Caco-2 (cell line): ENCODE data around the gene S100A16. TPM values are rescaled to one million over a fixed set of nuclear protein-coding genes. Genes with fewer than 3 reads are reported as not detected.

ENCODE experiments used
- BruUV-seq: library from RNA; stranded (reverse); fragments of 400-500 nt; replicated peaks from 2 replicates; lab custom pipeline; 2021; lab: Mats Ljungman, UMichigan
- CTCF ChIA-PET: fragments of 300-600 bp; sonication (Branson Sonifier 250); formaldehyde crosslinking; loops from one replicate; lab custom pipeline; 2022; ENCODE audit warnings: antibody characterized with exemption; lab: Charles Lee
- POLR2A ChIA-PET: fragments of 300-600 bp; sonication (Branson Sonifier 250); formaldehyde crosslinking; loops from one replicate; lab custom pipeline; 2022; ENCODE audit warnings: antibody characterized with exemption; lab: Charles Lee
- DNase-seq, 2 experiments: peaks; one replicate each; pipeline versions ENCODE4 v3.0.0 to v3.0.0-alpha.2; 2020 to 2022
- H3K27me3 ChIP-seq: replicated peaks from 2 replicates; pipeline ENCODE4 v1.6.0; 2011; ENCODE audit warnings: low read length; ENCODE audit not compliant: control insufficient read depth, insufficient read depth
- H3K36me3 ChIP-seq: 2 replicates; pipeline ENCODE4 v1.5.1; 2011; ENCODE audit warnings: low read length; ENCODE audit not compliant: control insufficient read depth, insufficient read depth
- H3K4me1 ChIP-seq: fragments of 250-450 bp; sonication (Bioruptor Pico); 2 replicates; pipeline ENCODE4 v1.5.1; 2020; ENCODE audit warnings: mild to moderate bottlenecking
- H3K4me3 ChIP-seq: 2 replicates; pipeline ENCODE4 v1.5.1; 2011; ENCODE audit warnings: low read depth, mild to moderate bottlenecking, control low read depth, low read length
- H3K9me3 ChIP-seq: fragments of 250-450 bp; sonication (Bioruptor Pico); 2 replicates; pipeline ENCODE4 v1.5.1; 2020; ENCODE audit warnings: mild to moderate bottlenecking, moderate library complexity
- H3K27ac Mint-ChIP-seq: one replicate; pipeline ENCODE4 v1.8.0; 2022; ENCODE audit warnings: mixed read lengths; ENCODE audit not compliant: unreplicated experiment
- H3K27me3 Mint-ChIP-seq: one replicate; pipeline ENCODE4 v1.8.0; 2022; ENCODE audit warnings: mixed read lengths; ENCODE audit not compliant: insufficient read depth, unreplicated experiment
- H3K36me3 Mint-ChIP-seq: one replicate; pipeline ENCODE4 v1.8.0; 2022; ENCODE audit warnings: mild to moderate bottlenecking, mixed read lengths; ENCODE audit not compliant: insufficient read depth, unreplicated experiment
- H3K4me1 Mint-ChIP-seq: one replicate; pipeline ENCODE4 v1.8.0; 2022; ENCODE audit warnings: low read depth, mixed read lengths; ENCODE audit not compliant: unreplicated experiment
- H3K4me3 Mint-ChIP-seq: one replicate; pipeline ENCODE4 v1.8.0; 2022; ENCODE audit warnings: mild to moderate bottlenecking, moderate library complexity, mixed read lengths; ENCODE audit not compliant: unreplicated experiment
- H3K9me3 Mint-ChIP-seq: one replicate; pipeline ENCODE4 v1.8.0; 2022; ENCODE audit warnings: mixed read lengths; ENCODE audit not compliant: unreplicated experiment
- intact Hi-C: fragments of 100-400 bp; cut with micrococcal nuclease; formaldehyde crosslinking; loops from one replicate; pipeline ENCODE4 v1.10.0; 2022; ENCODE audit not compliant: unreplicated experiment
- total RNA-seq: library from RNA; stranded (reverse); gene quantifications from 2 replicates; pipeline ENCODE4 v1.2.3, GENCODE V29; 2022
- TF ChIP-seq, protein P1 (sequence below), 2 experiments: fragments of 200-600 bp in 1 of 2; IDR thresholded peaks; 1 replicate in 1 of 2; 2 replicates in 1 of 2; pipeline versions ENCODE4 v1.5.1 to v1.8.0; 2011 to 2022; ENCODE audit warnings: antibody characterized with exemption in 1 of 2, control low read depth in 1 of 2, inconsistent platforms in 1 of 2, low read depth in 1 of 2, low read length in 1 of 2, mild to moderate bottlenecking in 1 of 2, moderate library complexity in 1 of 2; ENCODE audit not compliant: insufficient read depth in 1 of 2, severe bottlenecking in 1 of 2, unreplicated experiment in 1 of 2

S100A16 gene
- total RNA-seq, 1 experiment from 2014 or later = 243 TPM

DNA sequence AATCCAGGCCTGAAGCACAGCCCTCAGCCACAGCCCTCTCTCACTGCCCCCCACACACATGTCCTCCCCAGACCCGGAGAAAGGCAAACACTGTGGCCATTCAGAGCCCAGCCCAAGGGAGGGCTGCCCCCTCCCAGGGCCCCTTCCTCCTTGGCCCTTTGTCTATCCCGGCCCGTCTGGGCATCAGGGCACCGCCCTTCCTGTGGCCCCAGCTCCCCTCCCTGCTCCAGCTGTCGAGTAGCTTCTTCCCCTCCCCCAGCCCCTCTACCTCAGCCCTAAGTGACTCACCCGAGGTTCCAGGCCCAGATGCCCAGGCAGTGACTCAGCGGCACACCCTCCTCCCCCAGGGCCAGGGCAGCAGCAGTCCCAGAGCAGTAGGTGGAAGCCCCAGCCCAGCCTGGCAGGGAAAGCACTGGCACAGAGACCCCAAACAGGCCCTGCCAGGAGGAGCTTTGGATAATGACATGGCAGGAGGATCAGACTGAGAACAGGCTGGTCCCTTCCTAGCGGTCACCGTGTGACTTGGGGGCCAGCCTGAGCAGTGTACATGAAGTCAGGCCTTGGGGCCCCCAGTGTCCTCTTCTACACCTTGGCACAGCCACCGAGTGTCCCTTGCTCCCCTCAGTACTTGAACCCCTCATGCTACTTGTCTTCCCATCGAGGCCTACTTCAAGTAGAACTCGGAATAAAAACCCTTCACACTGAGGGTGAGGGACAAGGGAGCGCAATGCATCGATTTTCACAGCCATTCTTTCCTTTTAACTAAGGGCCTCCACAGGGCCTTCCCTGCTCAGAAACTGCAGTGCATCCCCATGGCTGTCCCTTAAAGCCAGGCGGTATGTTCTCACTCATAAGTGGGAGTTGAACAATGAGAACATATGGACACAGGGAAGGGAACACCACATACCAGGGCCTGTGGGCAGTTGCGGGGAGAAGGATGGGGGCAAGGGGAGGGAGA, 46.2 kb downstream of the S100A16 start:
- DNase-seq = peak; percentile 95 to 98
- Histone ChIP-seq H3K36me3 (no peaks in the 10 kb centered on the region), H3K9me3 (no peaks in the 10 kb centered on the region), H3K4me3 (no peak overlapping the region), H3K27me3 (no peaks in the 10 kb centered on the region), H3K4me1 (peaks cover 60% of the 10 kb centered on the region)
- H3K27me3 Mint-ChIP-seq = no peaks in the 10 kb centered on the region
- peak overlapping the region; percentile 8 for H3K4me3 Mint-ChIP-seq
- peaks cover 15% of the 10 kb centered on the region for H3K36me3 Mint-ChIP-seq
- ChIA-PET POLR2A (interaction anchor here (0.5 to 1.5 kb wide), 16 partner anchors 9 to 411 kb away, joined by 3 to 14 read pairs (median 6); partner anchors contain the start of genes CHTOP, JTB, S100A13 and S100A14), CTCF (interaction anchor here (0.6 to 1.2 kb wide), 15 partner anchors 9 to 226 kb away, joined by 3 to 9 read pairs (median 5); partner anchors contain the start of genes CHTOP, S100A13, S100A16 and S100A6)
- no peaks in the 10 kb centered on the region for H3K9me3 Mint-ChIP-seq
- BruUV-seq = TSS peak; percentile 97
- intact Hi-C loops = loop anchor here (1.0 to 10.0 kb wide), 3 partner anchors 12 to 212 kb away; partner anchors contain the start of genes S100A4 and S100A9
- H3K4me1 Mint-ChIP-seq = peaks cover 60% of the 10 kb centered on the region
- TF ChIP-seq, protein P1, sequence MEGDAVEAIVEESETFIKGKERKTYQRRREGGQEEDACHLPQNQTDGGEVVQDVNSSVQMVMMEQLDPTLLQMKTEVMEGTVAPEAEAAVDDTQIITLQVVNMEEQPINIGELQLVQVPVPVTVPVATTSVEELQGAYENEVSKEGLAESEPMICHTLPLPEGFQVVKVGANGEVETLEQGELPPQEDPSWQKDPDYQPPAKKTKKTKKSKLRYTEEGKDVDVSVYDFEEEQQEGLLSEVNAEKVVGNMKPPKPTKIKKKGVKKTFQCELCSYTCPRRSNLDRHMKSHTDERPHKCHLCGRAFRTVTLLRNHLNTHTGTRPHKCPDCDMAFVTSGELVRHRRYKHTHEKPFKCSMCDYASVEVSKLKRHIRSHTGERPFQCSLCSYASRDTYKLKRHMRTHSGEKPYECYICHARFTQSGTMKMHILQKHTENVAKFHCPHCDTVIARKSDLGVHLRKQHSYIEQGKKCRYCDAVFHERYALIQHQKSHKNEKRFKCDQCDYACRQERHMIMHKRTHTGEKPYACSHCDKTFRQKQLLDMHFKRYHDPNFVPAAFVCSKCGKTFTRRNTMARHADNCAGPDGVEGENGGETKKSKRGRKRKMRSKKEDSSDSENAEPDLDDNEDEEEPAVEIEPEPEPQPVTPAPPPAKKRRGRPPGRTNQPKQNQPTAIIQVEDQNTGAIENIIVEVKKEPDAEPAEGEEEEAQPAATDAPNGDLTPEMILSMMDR (IDR thresholded peaks at IDR 0.05; ENCODE audit: insufficient read depth in 1 of 2, low read depth in 1 of 2, low read length in 1 of 2, severe bottlenecking in 1 of 2, unreplicated experiment in 1 of 2) = no peak
- peak overlapping the region; percentile 98 for H3K27ac Mint-ChIP-seq

DNA sequence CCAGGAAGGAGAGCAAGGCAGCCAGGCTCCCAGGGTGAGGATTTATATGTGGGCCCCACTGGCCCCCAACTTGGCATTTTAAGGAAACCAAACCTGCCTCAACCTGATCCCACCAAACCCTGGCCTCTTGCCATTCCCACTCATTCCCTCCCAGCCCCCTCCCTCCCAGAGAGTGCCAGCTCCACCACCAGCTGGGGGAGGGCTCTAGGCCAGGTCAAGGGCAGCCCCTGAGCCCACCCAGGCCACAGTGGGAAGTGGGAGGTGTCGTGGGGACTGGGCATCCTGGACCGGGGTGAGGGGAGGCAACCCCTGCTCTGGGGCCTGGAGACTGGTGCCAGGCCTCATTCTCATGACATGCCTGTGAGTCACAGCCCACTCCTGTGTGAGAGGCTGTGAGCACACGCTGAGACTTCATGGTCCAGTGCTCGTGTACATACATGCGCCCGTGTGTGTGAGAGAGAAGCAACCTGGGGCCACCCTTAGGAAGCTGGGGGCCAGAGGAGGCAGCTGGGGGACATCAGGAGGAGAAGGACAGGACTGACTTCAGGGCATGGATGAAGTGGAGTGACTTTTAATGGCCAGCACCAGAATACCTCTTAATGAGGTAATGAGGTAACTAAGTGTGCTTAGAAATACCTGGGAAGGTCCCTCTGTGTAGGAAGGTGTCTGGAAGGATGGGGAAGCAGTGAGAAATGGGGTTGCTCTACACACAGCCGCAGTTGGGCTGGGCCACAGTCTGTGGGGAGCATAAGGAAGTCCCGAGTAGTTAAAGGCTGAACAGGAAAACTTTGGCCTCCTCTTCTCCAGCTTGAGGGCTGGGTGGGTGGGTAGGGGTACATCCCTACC, 47.2 kb downstream of the S100A16 start, which contains the start of gene S100A2:
Gene S100A2 (minus strand): TSS at position 316 of the 846 bp plus-strand sequence. CDS start 1,967 bp downstream, outside the sequence.
- no peak within 1 kb of the TSS for H3K4me3 ChIP-seq
- Mint-ChIP-seq H3K4me3 (peak within 1 kb of the TSS; percentile 34), H3K27me3 (no peaks in the 10 kb centered on the region), H3K36me3 (peaks cover 15% of the 10 kb centered on the region), H3K9me3 (no peaks in the 10 kb centered on the region), H3K27ac (peak within 1 kb of the TSS; percentile 98), H3K4me1 (peaks cover 50% of the 10 kb centered on the region)
- H3K9me3 ChIP-seq = no peaks in the 10 kb centered on the region
- intact Hi-C loops = loop anchor here (1.0 to 10.0 kb wide), 3 partner anchors 13 to 211 kb away; partner anchors contain the start of genes S100A4 and S100A9
- ChIA-PET POLR2A (interaction anchor here (0.5 to 1.5 kb wide), 16 partner anchors 10 to 412 kb away, joined by 3 to 14 read pairs (median 6); partner anchors contain the start of genes CHTOP, JTB, S100A13 and S100A14), CTCF (interaction anchor here (0.6 to 1.2 kb wide), 16 partner anchors 10 to 227 kb away, joined by 3 to 9 read pairs (median 5); partner anchors contain the start of genes CHTOP, S100A13, S100A16 and S100A6)
- BruUV-seq = TSS peak; percentile 29
- no peaks in the 10 kb centered on the region for H3K36me3 ChIP-seq
- H3K27me3 ChIP-seq = no peaks in the 10 kb centered on the region
- TF ChIP-seq, protein P1 (IDR thresholded peaks at IDR 0.05; ENCODE audit: insufficient read depth in 1 of 2, low read depth in 1 of 2, low read length in 1 of 2, severe bottlenecking in 1 of 2, unreplicated experiment in 1 of 2) = no peak
- peaks cover 58% of the 10 kb centered on the region for H3K4me1 ChIP-seq
- peak in 1 of 2 experiments; percentile 52 for DNase-seq
